ENCODE data around the gene IQGAP3.
"Not testable (repeated sequence)": the region's sequence is repeated elsewhere in the genome, so short reads cannot be mapped to it uniquely, and the experiment has no call there.

IQGAP3 gene

DNA sequence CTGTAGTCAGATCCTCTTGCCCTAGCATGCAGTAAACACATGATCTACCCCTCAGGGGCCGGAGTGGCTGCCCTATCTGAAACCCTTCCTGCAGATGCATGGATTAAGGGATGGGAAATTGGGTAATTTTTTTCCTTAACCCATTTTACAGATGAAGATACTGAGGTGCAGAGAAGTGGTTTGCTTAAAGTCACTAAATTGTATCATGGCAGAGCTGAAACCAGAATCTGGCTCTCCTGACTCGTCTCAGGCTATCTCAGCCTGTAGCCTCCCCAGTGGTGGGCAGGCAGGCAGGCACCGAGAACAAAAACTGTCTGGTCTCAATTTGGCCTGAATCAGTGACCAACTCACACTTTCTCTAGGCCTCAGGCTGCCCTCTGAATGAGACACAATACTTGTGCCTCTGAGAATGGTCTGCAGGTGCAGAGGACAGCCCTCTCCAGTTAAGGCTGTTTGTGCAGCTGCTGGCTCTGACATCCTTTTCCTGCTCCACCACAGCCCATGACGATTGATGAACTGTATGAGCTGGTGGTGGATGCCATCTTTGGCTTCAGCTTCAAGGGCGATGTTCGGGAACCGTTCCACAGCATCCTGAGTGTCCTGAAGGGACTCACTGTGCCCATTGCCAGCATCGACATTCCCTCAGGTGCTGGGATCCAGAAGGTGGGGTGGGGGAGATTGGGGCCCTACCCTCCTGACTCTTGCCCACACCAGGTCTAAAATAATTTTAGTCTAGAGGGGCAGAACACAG lies 20.7 kb upstream of the IQGAP3 start:
- DNase-seq (ENCODE audit: low spot score): no peak

DNA sequence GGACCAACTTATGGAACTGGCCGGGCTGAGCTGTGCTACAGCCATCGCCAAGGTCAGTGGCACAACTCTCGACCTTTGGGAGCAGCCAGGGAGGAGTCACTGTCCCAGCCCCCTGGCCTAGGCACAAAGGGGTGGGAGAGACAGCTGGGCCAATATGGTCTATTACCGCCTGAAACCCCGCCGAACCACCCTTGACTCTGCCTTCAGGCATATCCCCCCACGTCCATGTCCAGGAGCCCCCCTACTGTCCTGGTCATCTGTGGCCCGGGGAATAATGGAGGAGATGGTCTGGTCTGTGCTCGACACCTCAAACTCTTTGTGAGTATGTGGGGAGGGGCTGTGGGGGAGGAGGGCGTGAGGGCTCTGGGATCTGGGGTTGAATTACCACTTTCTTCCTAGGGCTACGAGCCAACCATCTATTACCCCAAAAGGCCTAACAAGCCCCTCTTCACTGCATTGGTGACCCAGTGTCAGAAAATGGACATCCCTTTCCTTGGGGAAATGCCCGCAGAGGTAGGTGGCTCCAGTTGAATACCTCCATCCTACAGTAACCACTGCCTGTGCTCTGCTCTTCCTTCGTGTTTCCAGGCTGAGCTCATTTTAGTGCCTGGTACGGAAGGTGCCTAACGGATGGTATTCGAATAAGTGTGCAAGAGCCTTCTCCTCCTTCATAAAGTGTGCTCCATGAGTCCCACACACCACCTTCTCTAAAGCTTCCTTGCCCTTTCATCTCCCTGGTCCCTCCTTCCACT lies 20.0 kb upstream of the IQGAP3 start:
- DNase-seq (ENCODE audit: low spot score): no peak

GRCh38 chr1:156591432-156592157 lies 19.2 kb upstream of the IQGAP3 start, which contains the start of gene NAXE:
Gene NAXE, plus strand, starts transcription at chr1:156591776. Its CDS starts 29 bp downstream, at chr1:156591805.
- DNase-seq (ENCODE audit: low spot score): peak; percentile 76

DNA sequence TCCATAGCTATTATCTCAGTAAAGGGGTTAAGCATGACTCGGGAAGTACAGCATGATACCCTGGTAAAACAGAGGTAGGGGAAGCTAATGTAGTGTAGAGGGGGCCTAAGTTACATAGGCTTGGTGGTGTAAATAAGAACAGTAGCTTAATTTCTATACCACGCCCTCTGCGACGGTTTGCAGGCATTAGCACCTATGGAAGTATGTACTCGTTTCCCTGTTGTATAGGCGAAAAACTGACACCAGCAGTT lies 18.7 kb upstream of the IQGAP3 start:
- no peak for DNase-seq (ENCODE audit: low spot score)

DNA sequence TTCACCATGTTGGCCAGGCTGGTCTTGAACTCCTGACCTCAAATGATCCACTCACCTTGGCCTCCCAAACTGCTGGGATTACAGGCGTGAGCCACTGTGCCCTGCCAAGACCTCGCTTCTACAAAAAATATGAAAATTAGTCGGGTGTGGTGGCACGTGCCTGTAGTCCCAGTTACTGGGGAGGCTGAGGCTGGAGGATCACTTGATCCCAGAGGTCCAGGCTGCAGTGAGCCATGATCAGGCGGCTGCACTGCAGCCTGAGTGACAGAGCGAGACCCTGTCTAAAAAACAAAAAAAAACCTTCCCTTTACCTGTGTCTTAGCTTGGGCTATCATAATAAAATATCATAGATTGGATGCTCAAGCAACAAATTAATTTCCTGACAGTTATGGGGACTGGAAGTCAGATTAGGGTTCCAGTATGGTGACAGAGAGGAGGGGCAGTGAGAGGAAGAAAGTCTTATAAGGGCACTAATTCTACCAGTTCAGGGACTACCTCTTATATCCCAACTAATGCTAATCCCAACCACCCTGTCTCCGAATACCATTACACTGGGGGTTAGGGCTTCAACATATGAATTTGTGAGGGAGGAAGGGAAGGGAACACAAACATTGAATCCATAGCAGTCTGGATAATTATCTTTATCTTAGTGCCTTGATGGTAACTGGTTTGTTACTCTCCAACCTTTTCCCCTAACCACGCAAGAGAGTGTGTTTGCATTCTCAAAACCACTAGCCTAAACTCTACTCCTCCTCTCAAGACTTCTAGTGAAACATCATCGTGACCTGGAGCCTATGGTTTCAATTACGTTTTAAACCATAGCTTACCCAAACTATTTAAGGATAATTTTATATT lies 18.2 kb upstream of the IQGAP3 start:
- no peak for DNase-seq (ENCODE audit: low spot score)

DNA sequence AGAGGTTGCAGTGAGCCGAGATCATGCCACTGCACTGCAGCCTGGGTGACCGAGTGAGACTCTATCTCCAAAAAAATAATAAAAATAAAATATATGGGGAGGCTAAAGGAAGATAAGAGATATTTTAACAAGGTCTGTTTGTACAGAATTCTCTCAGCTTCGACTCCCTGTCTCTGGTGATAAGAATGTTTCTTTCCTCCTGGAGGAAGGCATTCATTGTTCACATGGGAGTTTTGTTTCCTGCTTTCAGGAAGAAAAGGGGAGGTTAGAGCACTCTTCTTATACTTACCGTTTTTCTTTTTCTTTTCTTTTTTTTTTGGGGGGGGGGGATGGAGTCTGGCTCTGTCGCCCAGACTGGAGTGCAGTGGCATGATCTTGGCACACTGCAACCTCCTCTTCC lies 17.2 kb upstream of the IQGAP3 start:
- DNase-seq (ENCODE audit: low spot score): no peak

DNA sequence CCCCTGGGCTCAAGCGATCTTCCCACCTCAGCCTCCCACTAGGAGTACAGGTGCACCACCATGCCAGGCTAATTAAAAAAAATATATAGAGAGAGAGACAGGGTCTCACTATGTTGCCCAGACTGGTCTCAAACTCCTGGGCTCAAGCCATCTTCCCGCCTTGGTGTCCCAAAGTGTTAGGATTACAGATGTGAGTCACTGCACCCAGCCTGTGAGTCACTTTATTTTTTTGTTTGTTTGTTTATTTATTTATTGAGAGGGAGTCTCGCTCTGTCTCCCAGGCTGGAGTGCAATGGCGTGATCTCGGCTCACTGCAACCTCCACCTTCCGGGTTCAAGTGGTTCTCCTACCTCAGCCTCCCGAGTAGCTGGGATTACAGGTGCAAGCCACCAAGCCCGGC lies 15.6 kb upstream of the IQGAP3 start:
- DNase-seq (ENCODE audit: low spot score): not testable (repeated sequence)

- no peak for DNase-seq (ENCODE audit: low spot score)
These were observed 14.6 kb upstream of the IQGAP3 start for GRCh38 chr1:156586892-156587477.

- DNase-seq (ENCODE audit: low spot score): no peak
These were observed 14.0 kb upstream of the IQGAP3 start for GRCh38 chr1:156586323-156586722.

DNA sequence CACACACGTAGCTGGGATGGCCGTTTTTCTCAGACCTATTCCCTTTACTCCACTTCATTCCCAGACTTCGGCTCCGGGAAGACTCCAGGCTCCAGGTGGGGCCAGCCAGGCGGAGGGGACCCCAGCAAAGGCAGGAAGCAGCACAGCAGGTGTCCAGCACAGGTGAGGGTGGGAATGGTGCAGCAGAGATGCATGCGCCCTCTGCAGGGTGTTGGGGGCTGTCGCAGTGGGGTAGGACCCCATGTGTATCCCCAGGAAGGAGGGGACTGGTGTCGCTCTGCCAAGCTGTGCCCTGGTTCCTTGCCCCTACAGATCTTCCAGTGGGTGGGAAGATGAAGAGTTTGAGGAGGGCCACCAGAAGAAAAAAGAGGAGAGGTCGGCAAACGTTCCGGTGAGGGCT lies 12.4 kb upstream of the IQGAP3 start:
- DNase-seq (ENCODE audit: low spot score): no peak

DNA sequence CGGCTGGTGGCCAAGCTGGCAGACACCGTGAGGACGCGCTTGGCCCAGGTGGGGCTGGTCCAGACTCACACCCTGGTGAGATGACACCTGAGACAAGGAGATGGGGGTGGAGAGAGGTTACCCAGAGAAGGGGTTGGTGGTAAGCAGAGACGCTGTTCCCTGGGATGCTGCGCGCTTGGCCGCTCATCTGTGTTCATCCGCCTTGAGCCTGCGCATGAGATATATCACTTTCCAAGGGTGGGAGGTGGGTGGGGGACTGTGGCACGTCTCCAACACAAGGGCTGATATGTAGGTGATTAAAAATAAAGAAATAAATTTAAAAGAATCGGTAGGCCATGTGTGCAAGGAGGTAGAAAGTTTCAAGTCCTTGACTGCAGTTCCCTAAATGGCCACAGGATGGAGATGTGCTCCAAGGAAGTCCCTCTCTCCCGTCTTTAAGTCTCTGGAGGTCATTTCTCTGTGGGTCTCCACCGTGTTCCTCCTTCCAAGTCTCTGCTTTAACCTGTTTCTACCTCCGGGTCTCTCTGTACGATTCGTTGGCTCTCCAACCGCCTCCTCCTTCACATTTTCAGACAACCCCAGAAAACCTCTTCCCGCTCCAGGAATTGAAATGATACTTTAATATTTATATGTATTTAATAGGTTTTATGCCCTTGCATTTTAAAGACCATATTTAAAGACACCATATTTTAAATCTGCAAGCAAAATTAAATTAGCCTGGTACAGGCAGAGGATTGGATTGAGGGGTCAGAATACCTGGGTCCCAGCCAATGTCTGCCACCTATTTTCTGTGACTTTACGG lies 11.7 kb upstream of the IQGAP3 start:
- DNase-seq (ENCODE audit: low spot score): peak; percentile 77

DNA sequence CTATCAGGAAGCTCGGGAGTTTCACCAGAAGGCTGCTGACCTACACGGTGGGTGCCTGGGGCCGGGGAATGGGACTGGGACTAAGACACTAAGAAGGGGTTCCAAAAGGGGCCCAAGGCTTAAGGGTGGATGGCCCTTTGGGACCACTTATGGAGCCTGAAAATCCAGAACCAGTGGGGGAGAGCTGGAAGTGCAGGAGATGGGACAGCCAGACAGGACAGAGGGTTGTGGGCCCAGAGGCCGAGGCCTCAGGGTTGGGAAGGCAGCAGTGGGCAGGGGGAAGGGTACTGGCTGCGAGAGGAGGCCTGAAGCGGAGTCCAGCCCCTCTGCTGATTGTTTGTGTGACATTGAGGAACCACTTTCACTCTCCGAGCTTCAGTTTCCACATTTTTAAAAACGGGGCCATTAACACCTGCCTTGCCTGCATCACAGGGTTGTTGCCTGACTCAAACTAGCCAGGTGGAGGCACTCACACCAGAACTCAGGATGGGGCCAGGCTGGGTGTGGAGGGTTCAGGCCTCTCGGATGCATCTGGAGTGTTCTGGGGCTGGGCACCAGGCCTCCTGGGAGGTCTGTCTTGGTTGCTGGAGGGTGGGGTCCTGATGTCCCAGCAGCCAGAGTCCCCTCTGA lies 10.1 kb upstream of the IQGAP3 start:
- DNase-seq (ENCODE audit: low spot score): no peak

- no peak for DNase-seq (ENCODE audit: low spot score)
These were observed 9.5 kb upstream of the IQGAP3 start for GRCh38 chr1:156581661-156582387.

DNA sequence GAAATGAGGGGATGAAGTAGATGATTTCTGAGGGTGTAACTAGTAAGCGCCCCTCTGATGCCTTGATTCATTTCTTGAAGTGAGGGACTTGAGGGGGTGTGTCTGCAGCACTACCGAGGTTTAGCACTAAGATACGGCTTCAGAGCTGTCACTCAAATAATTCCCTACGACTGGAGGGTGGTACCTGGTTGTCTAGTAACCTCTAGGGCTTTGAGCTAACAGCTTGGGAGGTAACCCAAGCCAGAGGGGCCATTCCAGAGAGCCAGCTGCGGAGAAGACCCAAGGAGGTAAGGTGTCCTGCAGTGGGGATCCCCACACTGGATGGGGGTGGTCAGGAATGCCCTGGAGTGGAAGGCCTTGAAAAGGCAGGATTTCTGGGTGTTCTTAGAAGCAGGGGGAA lies 7.1 kb upstream of the IQGAP3 start, which contains the start of gene TTC24:
Gene TTC24 (plus strand): TSS at position 252 of the 400 bp plus-strand sequence. CDS start 1,642 bp downstream, outside the sequence.
- DNase-seq (ENCODE audit: low spot score): no peak

DNA sequence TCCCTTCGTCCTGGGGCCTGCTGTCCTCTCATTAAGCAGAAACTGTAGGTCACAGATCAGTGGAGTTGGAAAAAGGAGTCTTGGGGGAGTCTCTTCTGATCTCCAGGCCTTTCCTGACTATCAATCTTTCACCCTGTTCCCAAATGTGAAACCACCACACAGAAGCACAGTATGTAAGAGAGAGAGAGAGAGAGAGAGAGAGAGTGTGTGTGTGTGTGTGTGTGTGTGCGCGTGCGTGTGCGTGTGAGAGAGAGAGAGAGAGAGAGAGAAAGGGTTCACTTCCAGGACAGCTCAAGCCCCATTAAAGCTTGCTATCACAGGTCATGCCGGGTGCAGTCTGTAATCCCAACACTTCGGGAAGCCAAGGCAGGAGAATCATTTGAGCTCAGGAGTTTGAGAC lies 5.7 kb upstream of the IQGAP3 start:
- DNase-seq (ENCODE audit: low spot score): no peak

- DNase-seq (ENCODE audit: low spot score): no peak
These were observed 5.2 kb upstream of the IQGAP3 start for GRCh38 chr1:156577550-156577949.

DNA sequence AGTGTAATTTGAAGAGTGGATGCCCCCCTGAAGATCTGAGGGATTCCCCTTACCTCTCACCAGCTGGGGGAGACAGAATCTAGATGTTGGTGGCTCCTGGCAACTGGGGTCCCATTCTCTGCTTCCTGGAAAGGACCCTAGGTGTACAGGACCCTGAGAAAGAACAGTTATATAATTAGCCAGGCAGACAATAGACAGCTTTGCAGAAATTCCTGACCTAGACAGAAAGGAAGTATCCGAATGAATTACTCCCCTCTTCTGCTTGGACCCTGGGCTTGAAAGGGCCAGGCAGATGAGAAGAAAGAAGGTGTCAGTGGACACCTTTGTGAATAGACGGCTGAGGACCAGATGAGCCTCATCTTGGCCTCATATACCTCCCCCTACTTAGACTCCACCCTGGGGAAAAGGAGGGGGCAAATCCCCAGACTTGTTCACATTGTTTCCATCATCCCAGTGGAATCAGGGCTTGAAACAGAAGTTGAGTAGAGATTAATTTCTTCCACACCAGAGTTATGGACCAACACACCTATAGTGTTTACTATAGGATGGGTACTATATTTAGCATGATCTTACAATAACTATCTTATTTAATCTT lies 1.8 kb upstream of the IQGAP3 start:
- DNase-seq (ENCODE audit: low spot score): no peak

- DNase-seq (ENCODE audit: low spot score): no peak
These were observed 276 bp upstream of the IQGAP3 start for GRCh38 chr1:156572663-156573018.

DNA sequence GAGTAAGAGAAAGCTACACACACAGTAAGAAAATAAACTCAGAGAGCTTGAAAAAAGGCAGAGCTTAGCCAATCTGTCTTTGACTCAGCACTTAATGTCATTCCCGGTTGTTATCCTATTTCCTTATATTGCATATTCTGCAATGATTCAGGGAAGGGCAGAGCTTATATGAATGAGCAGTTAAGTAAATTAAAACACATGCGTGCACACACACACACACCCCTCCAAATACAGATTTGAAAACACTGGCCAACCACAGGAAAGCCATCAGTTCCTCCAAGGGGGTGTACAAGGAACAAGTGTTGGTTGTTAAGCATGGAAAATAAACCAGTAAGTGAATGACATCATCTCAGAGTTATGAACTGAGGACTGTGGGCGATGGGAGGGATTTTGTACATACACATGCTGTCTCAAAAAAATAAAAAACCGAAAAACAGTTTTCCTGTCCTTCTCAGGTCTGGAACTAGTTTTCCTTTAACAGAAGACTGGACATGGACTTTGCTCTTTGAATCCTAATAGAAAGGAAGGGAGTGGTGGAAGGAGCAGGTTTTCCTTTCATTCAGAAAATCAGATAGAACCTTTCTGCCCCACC lies 1.0 kb downstream of the IQGAP3 start:
- peak; percentile 84 for DNase-seq (ENCODE audit: low spot score)

Data from hepatic stellate cell (primary cell).